Stimulated activated naive CD8-positive, alpha-beta T cell treated with anti-CD3 and anti-CD28 coated beads, Interleukin-15, Interleukin-2, amounts not matched to agents 100 ng/mL and 50 ng/mL, for 24 hours (primary cell): Measurements from ENCODE around the gene P3H4.
"Not testable (repeated sequence)": the region's sequence is repeated elsewhere in the genome, so short reads cannot be mapped to it uniquely, and the experiment has no call there.

Experiments used
- H3K27ac Mint-ChIP-seq: one replicate; pipeline ENCODE4 v1.8.0; 2021; ENCODE audit warnings: mild to moderate bottlenecking, mixed read lengths
- H3K27me3 Mint-ChIP-seq: one replicate; pipeline ENCODE4 v1.8.0; 2021; ENCODE audit warnings: mixed read lengths
- H3K36me3 Mint-ChIP-seq: one replicate; pipeline ENCODE4 v1.8.0; 2021; ENCODE audit warnings: low read depth, mixed read lengths
- H3K4me1 Mint-ChIP-seq: one replicate; pipeline ENCODE4 v1.8.0; 2021; ENCODE audit warnings: low read depth, mixed read lengths
- H3K4me3 Mint-ChIP-seq: one replicate; pipeline ENCODE4 v1.8.0; 2021; ENCODE audit warnings: mild to moderate bottlenecking, mixed read lengths
- H3K9me3 Mint-ChIP-seq: one replicate; pipeline ENCODE4 v1.8.0; 2021; ENCODE audit warnings: mixed read lengths

The P3H4 gene

DNA sequence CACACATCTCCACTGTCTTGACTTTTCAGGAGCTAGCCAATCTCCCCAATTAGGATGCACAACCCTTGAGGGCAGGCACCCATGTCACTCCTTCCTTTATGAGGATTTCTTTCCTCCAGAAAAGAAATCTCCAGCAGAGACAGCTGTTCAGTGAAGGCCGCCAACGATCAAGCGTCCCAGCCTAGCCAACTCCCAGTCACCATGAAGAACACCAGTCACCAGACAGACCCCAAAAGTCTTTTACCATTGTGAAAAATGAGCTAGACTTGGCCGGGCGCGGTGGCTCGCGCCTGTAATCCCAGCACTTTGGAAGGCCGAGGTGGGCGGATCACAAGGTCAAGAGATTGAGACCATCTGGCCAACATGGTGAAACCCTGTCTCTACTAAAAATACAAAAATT lies 18.2 kb upstream of the P3H4 start:
- not testable (repeated sequence) for H3K27ac Mint-ChIP-seq

GRCh38 chr17:41825175-41825845 lies 13.6 kb upstream of the P3H4 start:
- H3K4me1 Mint-ChIP-seq: no peaks in the 10 kb centered on the region
- no peaks in the 10 kb centered on the region for H3K9me3 Mint-ChIP-seq
- H3K27me3 Mint-ChIP-seq: no peaks in the 10 kb centered on the region
- H3K27ac Mint-ChIP-seq: no peak overlapping the region
- H3K36me3 Mint-ChIP-seq: peaks cover 4% of the 10 kb centered on the region
- H3K4me3 Mint-ChIP-seq: no peak overlapping the region

More for the DNA sequence above, 18.2 kb upstream of the P3H4 start:
- H3K4me1 Mint-ChIP-seq, H3K27me3 Mint-ChIP-seq, H3K9me3 Mint-ChIP-seq, H3K4me3 Mint-ChIP-seq: not testable (repeated sequence)
- peaks cover 24% of the 10 kb centered on the region for H3K36me3 Mint-ChIP-seq

GRCh38 chr17:41824086-41824485 lies 12.3 kb upstream of the P3H4 start:
- Mint-ChIP-seq H3K27me3 (no peaks in the 10 kb centered on the region), H3K4me3 (no peak overlapping the region), H3K4me1 (no peaks in the 10 kb centered on the region), H3K36me3 (no peaks in the 10 kb centered on the region), H3K9me3 (no peaks in the 10 kb centered on the region), H3K27ac (no peak overlapping the region)

- no peaks in the 10 kb centered on the region for H3K27me3 Mint-ChIP-seq
- no peak overlapping the region for H3K27ac Mint-ChIP-seq
- H3K4me3 Mint-ChIP-seq: no peak overlapping the region
- no peaks in the 10 kb centered on the region for H3K4me1 Mint-ChIP-seq
- no peaks in the 10 kb centered on the region for H3K9me3 Mint-ChIP-seq
- no peaks in the 10 kb centered on the region for H3K36me3 Mint-ChIP-seq
Measured at GRCh38 chr17:41823580-41823979, 11.8 kb upstream of the P3H4 start.

GRCh38 chr17:41823141-41823524 lies 11.4 kb upstream of the P3H4 start:
- H3K9me3 Mint-ChIP-seq: no peaks in the 10 kb centered on the region
- H3K4me3 Mint-ChIP-seq: no peak overlapping the region

GRCh38 chr17:41822216-41823140 lies 10.7 kb upstream of the P3H4 start:
- no peaks in the 10 kb centered on the region for H3K27me3 Mint-ChIP-seq
- H3K4me3 Mint-ChIP-seq: no peak overlapping the region
- H3K9me3 Mint-ChIP-seq: no peaks in the 10 kb centered on the region
- H3K36me3 Mint-ChIP-seq: no peaks in the 10 kb centered on the region
- no peaks in the 10 kb centered on the region for H3K4me1 Mint-ChIP-seq
- H3K27ac Mint-ChIP-seq: no peak overlapping the region

More at GRCh38 chr17:41823141-41823524, 11.4 kb upstream of the P3H4 start:
- Mint-ChIP-seq H3K4me1 (no peaks in the 10 kb centered on the region), H3K27ac (no peak overlapping the region), H3K27me3 (no peaks in the 10 kb centered on the region), H3K36me3 (no peaks in the 10 kb centered on the region)

- Mint-ChIP-seq H3K4me1 (no peaks in the 10 kb centered on the region), H3K27ac (no peak overlapping the region), H3K9me3 (no peaks in the 10 kb centered on the region), H3K4me3 (no peak overlapping the region), H3K36me3 (no peaks in the 10 kb centered on the region), H3K27me3 (no peaks in the 10 kb centered on the region)
Measured at GRCh38 chr17:41821776-41822175, 10.0 kb upstream of the P3H4 start.

GRCh38 chr17:41818024-41818423 lies 6.3 kb upstream of the P3H4 start:
- Mint-ChIP-seq H3K27me3 (peaks cover 4% of the 10 kb centered on the region), H3K27ac (no peak overlapping the region), H3K9me3 (no peaks in the 10 kb centered on the region), H3K4me3 (no peak overlapping the region), H3K4me1 (no peaks in the 10 kb centered on the region), H3K36me3 (no peaks in the 10 kb centered on the region)

DNA sequence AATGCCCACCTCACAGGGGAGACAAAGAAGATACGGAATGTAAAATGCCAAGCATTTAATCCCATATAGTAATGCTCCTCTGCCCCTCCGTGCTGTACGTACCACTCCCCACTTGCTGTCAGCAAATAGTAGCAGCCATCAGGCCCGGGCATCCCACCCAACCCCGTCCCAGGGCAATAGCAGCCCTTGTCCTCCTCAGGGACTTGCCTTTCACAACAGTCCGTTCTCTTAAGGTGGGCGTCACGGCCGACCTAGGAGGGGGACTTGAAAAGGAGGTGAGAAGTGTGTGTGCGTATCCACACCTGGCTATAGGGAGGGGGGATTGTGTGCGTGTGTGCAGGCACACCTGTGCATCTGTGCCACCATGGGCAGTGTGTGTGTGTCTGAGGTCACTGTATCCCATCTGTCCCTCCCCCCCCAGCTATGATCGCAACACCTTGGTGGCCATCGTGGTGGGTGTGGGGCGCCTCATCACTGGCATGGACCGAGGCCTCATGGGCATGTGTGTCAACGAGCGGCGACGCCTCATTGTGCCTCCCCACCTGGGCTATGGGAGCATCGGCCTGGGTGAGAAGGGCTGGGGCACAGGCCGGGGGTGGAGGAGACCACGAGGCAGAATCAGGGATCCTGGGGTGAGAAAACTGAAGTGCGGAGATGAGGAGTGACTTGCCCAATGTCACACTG lies 5.0 kb upstream of the P3H4 start:
- Mint-ChIP-seq H3K27me3 (peaks cover 8% of the 10 kb centered on the region), H3K4me3 (no peak overlapping the region), H3K27ac (no peak overlapping the region), H3K36me3 (no peaks in the 10 kb centered on the region), H3K9me3 (no peaks in the 10 kb centered on the region), H3K4me1 (peaks cover 8% of the 10 kb centered on the region)

DNA sequence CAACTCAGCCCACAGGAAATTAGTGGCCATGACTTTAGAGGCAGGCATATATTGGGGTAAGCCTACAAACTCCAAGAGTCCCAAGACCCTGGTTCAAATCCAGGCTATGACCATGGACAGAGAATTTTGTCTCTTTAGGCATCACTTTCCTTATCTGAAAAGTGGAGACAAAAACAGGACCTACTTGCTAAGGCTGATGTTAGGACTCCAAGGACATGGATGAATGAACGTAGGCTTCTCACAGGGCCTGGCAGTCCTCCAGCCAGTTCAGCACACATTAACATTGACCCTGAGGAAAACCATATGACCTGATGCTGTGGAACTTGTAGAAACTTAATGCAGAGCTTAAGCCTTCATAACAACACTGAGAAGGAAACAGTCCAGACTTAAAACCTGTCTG lies 2.4 kb upstream of the P3H4 start:
- Mint-ChIP-seq H3K4me1 (peaks cover 19% of the 10 kb centered on the region), H3K36me3 (no peaks in the 10 kb centered on the region), H3K9me3 (no peaks in the 10 kb centered on the region), H3K4me3 (no peak overlapping the region), H3K27me3 (peaks cover 8% of the 10 kb centered on the region), H3K27ac (no peak overlapping the region)

DNA sequence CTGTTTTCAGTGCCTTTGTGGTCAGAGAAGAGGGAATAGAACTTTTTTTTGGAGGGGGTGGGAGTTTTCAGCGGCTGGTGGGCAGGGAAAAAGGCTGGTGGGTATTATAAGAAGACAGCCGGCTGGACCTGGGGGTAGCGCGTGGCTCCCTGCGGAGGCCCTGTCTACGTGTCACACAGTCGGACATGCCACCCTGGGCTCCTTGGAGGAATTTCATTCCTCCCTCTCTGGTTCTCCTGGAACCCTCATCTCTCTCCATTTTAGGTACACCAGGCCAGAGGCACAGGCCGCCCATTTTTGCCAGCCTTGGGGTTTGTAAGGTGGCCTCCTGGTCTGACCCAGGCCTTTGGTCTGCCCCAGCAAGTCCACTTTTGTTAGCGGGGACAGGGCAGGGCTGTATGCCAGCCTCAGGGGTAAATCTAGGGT lies 2.0 kb upstream of the P3H4 start:
- peaks cover 8% of the 10 kb centered on the region for H3K27me3 Mint-ChIP-seq
- H3K9me3 Mint-ChIP-seq: no peaks in the 10 kb centered on the region
- H3K4me3 Mint-ChIP-seq: no peak overlapping the region
- H3K4me1 Mint-ChIP-seq: peaks cover 19% of the 10 kb centered on the region
- H3K36me3 Mint-ChIP-seq: no peaks in the 10 kb centered on the region
- H3K27ac Mint-ChIP-seq: no peak overlapping the region

DNA sequence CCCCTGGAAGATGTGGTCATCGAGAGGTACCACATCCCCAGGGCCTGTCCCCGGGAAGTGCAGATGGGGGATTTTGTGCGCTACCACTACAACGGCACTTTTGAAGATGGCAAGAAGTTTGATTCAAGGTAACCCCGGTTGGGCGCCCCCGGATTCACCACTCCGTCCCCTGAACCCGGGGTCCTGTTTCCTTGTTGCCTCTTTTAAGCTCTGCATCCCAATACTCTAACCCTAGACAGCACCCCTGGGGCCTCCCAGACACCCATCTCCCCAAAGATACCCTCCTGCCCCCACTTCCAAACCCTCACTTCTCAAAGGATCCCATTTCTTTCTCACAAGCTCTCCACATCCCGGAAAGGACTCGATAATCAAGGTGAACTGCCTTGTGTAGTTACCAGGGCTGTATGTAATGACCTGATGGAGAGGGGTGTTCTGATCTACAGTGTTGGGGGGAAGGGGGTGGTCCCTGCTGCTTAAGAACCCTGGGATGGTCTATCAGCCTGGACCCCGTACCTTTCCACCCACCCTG lies 1.5 kb upstream of the P3H4 start:
- Mint-ChIP-seq H3K9me3 (no peaks in the 10 kb centered on the region), H3K4me1 (peaks cover 19% of the 10 kb centered on the region)

GRCh38 chr17:41812381-41813151 lies 817 bp upstream of the P3H4 start, which contains the start of gene FKBP10:
FKBP10 (plus strand) TSS chr17:41813004; CDS start chr17:41813035, 31 bp downstream.
- H3K27me3 Mint-ChIP-seq: peaks cover 8% of the 10 kb centered on the region
- no peaks in the 10 kb centered on the region for H3K9me3 Mint-ChIP-seq
- no peaks in the 10 kb centered on the region for H3K36me3 Mint-ChIP-seq
- peak within 1 kb of the TSS; percentile 82 for H3K4me3 Mint-ChIP-seq
- H3K4me1 Mint-ChIP-seq: peaks cover 19% of the 10 kb centered on the region
- no peak within 1 kb of the TSS for H3K27ac Mint-ChIP-seq

More for the DNA sequence above, 1.5 kb upstream of the P3H4 start:
- no peak overlapping the region for H3K4me3 Mint-ChIP-seq
- H3K27me3 Mint-ChIP-seq: peaks cover 8% of the 10 kb centered on the region
- no peak overlapping the region for H3K27ac Mint-ChIP-seq
- H3K36me3 Mint-ChIP-seq: no peaks in the 10 kb centered on the region
